ENCODE results near the gene DIAPH1.

Gene DIAPH1

GRCh38 chr5:141559461-141559860 is 59.3 kb downstream of the DIAPH1 start:
- no peak for DNase-seq

DNA sequence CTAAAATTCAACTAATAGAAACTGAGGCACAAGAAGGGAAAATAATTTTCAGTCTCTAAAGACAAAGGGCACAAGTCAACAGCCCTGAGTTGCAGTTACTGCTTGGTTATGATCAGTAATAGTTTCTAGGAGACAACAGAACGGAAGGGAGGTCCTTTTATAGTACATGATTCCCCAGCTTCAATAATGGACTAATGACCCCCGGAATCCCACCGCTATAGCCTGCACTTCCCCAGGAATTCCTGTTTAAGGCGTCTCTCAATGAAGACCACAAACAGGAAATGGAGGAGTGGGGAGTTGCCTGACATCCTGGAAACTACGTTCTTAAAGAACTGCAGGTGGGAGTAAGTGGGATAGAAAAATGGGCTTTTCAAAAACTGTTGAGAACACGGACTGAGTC is 60.6 kb downstream of the DIAPH1 start:
- no peak for DNase-seq

- peak; percentile 62 for DNase-seq
These were observed 61.1 kb downstream of the DIAPH1 start for GRCh38 chr5:141557681-141558136.

GRCh38 chr5:141547921-141548320 is 70.9 kb downstream of the DIAPH1 start:
- DNase-seq: no peak

DNA sequence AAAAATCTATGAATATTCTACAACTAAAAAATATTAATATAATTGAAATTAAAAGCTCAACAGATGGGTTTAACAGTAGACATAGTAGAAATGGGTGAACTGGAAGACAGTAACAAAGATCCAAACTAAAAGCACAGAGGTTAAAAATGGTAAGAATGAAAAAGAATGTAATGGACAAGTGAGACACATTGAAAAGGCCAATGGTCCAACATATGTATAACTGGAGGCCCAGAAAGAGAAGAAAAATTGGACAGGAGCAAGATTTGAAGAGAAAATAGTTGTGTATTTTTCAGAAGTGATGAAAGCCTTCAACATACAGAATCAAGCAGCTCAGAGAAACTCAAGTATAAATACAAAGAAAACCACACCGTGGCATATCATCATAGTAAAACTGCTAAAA is 71.3 kb downstream of the DIAPH1 start:
- DNase-seq: no peak

- DNase-seq: no peak
These were observed 75.7 kb downstream of the DIAPH1 start for GRCh38 chr5:141543053-141543452.

- no peak for DNase-seq
These were observed 84.1 kb downstream of the DIAPH1 start for GRCh38 chr5:141534492-141535213.

DNA sequence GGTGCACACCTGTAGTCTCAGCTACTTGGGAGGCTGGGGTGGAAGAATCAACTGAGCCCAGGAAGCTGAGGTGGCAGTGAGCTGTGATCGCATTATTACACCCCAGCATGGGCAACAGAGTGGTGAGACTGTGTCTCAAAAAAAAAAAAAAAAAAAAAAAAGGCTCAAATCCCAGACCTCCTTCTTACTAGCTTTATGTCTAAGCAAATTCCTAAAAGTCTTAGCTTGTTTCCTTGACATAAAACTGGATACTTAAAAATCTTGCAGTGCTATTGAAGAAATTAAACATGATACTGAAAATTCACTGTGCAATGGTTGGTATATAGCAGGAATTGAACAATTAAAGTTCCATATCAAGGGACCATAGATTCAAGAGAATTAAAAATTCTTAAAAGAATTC is 84.9 kb downstream of the DIAPH1 start:
- no peak for DNase-seq

DNA sequence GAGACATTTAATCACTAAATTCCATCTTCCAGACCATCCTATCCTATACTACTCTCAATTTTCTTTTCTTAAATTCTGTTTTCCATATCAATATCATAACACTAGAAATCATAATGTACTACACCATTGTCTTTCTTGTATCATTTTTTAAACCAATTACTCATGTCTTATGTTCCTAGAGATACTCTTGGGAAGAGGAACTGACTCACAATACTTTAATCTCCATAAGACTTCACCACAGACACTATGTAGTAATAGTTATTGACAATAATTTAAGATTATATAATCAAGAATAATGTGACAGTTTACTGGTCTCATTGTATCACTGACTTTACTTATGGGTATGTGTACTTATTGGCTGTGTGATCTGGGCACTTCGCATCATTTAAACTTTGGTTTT is 86.1 kb downstream of the DIAPH1 start:
- no peak for DNase-seq

- DNase-seq: no peak
These were observed 88.9 kb downstream of the DIAPH1 start for GRCh38 chr5:141529873-141530272.

GRCh38 chr5:141529002-141529401 is 89.8 kb downstream of the DIAPH1 start:
- DNase-seq: no peak

DNA sequence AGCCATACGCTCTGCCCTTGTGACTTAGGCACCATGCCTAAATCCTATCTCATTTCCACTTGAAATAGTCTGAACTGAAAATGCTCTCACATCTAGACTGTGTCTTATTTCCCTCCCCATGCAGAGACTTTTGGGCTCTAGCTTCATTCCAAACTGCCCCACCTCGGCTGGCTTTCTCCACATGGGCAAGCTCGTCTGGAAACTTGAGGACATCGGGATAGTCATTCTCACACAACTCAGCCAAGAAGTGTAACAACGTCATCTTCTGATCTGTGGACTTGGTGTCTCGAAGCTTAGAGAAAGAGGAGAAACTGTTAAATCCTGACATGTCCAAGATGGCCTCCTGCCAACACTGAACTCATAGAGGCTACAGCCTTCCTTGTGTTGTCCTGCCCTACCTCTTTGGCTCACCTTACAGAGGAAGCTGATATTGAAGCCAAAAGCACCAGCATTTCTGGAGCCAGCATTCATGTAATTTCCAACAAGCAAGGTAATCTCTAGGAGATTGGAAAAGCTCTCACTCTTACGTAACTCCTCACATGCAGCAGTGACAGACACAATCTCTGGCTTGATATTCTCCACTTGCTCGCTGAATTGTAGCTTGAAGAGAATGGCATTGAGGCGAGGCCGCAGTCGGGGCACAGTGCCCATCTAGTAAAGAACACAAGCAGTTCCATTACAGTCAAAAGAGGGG is 90.4 kb downstream of the DIAPH1 start:
- no peak for DNase-seq

- no peak for DNase-seq
These were observed 91.4 kb downstream of the DIAPH1 start for GRCh38 chr5:141527426-141527825.

DNA sequence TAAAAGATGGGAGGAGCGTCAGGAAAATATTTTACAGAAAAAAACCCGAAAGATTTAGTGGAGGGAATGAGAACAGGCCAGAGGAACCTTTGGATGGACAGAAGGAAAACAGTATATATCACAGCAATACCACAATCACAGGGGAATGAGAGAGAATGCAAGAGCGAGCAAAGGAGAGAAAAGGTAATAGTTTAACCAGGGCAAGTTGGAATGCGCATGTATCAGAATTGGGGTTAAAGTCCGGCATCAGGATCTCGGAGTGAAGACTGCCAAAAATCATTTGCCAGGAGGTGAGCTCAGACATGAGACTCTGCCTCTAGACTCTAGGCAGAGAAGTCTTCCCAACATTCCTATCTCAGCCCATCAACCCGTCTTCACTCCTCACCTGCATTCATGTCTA is 93.1 kb downstream of the DIAPH1 start:
- no peak for DNase-seq

DNA sequence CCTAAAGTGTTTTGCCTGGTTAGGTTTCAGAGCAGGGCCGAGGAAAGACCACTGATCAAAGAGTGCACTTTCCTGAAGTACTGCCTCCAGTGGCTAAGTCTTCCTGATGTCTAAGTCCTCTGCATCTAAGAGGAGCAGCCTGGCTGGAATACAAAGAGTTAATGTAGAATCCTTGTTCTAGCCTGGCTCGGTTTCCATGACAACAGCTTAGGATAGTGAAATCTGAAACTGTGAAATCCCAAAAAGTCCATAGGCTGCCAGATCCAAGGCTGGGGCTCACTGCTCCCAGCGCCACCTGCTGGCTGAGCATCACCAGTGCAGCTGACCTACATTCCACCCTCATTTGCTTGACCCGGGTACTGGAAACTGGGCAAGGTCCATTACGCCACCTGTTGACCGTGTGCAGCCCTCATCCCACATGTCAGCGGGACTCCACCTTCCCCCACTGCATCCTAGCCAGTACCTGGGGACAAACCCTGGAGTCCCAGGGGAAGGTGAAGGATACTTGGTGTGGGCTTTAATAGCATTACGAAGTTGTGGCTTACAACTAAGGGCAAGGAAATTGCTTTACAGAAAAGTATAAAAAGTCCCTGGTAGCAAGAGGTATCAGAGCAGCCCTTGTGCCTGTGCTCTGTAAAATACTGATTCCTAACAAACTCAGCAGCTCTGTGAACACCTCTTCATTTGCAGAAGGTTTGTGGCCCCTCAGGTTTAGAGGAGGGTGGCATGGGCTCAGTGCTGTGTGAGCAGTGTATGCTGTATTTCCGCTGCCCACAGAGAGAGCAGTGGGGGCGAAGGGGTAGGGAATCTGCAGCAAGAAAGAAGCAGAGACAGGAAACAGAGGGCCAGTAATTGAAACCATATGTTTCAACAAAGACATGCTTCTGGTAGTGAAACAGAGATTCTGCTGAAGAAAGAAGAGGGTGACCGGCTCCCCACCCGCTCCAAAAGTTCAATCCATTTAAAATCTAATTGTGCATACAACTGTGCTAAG is 93.9 kb downstream of the DIAPH1 start:
- DNase-seq: peak; percentile 48

- no peak for DNase-seq
These were observed 94.8 kb downstream of the DIAPH1 start for GRCh38 chr5:141523991-141524390.

DNA sequence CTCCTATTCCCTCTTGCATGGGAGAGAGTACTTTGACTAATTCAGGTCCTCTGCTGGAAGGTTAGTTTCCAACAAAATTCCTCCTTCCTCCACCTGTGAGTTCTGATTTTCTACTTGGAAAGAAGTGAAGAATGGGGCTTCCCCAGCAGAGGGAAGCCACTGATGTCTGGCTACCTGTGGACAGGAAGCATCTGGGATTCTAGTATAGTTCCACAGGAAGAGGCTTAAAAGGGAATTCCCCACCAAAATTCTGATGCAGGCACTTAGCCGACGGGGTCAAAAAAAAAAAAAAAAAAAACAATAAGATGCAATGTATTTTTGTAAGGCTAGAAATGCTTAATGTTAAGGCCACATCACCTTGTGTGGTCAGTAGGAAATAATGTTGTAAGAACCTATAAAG is 96.5 kb downstream of the DIAPH1 start:
- DNase-seq: no peak

DNA sequence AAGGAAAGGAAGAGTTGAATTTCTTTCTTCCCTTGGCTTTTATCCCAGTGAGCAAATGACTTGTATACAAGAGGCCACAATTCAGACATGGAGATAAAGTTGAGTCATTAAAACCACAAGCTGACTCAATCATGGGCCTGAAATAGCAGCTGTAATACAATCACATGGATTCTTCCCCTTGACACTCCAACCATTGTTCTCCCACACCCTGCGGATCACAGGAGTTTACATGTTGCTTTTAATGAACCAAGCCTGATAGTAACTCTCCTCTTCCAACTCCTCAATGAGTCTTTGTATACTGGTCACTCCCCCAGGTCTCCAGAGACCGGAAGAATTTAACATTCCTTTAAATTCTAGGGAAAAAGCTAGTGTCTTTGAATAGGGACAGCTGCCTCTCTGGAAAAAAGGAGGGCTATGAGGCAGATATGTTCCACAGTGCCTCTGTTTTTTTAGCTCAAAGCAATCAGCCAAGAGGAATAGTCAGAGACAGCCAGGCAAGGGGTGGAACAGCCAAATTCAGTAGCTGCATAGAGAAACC is 97.5 kb downstream of the DIAPH1 start:
- DNase-seq: no peak

DNA sequence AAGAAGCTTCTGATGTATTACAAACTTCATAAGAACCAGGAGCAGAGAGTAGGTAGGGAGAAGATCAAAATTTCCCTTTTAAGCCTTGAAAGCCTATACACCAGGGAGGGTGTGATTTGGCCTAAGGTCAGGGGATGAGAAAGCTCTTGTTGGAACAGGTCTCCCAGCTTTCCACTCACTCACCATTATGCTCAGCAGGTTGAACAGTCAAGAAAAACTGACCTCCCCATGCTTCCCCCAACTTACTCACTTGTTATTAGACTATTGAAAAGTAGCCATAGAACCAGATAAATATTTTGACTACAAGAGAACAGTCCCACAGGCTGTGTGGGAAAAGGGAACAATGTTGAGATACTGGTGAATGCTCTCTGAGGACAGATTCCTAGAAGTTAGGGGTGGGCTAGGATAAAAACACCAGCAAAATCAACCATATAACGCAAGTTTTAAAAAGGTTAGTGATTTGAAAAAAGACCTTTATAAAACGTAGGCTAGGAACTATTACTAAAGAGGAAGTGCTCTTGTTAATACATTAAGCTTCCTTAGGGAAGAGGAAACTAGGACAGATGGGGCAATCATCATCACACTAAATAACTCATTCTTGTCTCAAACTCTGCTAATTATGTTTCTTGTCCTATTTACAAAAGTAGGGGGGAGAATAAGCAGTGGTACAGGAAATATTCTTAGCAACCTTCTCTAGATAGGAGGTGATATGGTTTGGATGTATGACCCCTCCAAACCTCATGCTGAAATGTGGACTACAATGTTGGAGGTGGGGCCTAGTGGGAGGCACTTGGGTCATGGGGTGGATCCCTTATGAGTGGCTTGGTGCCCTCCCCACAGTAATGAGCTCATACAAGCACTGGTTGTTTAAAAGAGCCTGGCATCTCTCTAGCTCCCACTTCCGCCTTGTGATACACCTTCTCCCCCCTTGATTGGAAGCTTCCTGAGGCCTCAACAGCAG is 98.9 kb downstream of the DIAPH1 start:
- DNase-seq: no peak

- DNase-seq: no peak
These were observed 100.2 kb downstream of the DIAPH1 start for GRCh38 chr5:141518618-141519015.

- no peak for DNase-seq
These were observed 100.8 kb downstream of the DIAPH1 start for GRCh38 chr5:141517880-141518617.

All from NCI-H1105 (cell line).